GM12892 (cell line): Measurements from ENCODE around the gene MIF4GD.

Experiments
- POLR2A ChIP-seq: IDR thresholded peaks from 2 replicates; pipeline ENCODE4 v1.6.1; 2011; ENCODE audit warnings: low read depth, low read length, control low read depth
- POLR2AphosphoS5 ChIP-seq: IDR thresholded peaks from 2 replicates; pipeline ENCODE4 v1.6.1; 2011; ENCODE audit warnings: low read depth, low read length, control low read depth
- TAF1 ChIP-seq: IDR thresholded peaks from 2 replicates; pipeline ENCODE4 v1.6.1; 2011; ENCODE audit warnings: low read depth, mild to moderate bottlenecking, control low read depth, low read length, borderline replicate concordance

DNA sequence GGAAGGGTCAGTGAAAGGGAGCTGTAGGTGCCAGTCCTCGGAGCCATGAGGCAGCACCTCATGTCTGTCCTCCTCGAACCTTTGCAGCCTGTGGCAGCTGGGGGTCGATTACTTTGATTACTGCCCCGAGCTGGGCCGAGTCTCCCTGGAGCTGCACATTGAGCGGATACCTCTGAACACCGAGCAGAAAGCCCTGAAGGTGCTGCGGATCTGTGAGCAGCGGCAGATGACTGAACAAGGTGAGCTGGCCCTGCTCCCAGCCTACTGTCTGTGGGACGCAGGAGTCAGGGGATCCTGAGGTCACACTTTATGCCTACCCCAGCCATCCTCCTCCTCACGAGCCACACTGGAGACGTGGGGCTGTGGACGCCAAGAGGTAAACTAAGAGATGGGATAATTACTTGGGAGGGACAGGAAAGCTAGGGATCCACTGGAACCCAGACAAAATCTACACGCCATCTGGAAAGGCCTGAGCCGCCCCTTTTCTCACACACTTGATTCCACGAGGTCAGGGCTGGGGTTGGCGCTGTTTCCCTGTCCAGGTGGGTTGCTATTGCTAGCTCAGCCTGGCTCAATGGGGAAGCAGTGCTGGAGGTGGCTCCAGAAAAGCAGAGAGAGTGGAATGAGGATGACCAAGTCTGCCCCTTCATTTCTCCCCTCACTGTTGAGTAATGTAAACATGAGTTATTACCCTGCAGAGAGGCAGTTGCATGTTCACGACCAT lies 39.1 kb downstream of the MIF4GD start:
- TF ChIP-seq POLR2AphosphoS5 = no peak
- no peak for TF ChIP-seq POLR2A
- no peak for TF ChIP-seq TAF1
